Measurements from ENCODE around the gene ST8SIA6. TPM values are rescaled to one million over a fixed set of nuclear protein-coding genes. Genes with fewer than 3 reads are reported as not detected.
"Not testable (repeated sequence)": the region's sequence is repeated elsewhere in the genome, so short reads cannot be mapped to it uniquely, and the experiment has no call there.

Gene ST8SIA6
- total RNA-seq, 1 donor from 2014 or later, result 4.3 TPM

- no peak for DNase-seq (ENCODE audit: low spot score)
These were observed 106.3 kb downstream of the ST8SIA6 start for GRCh38 chr10:17348011-17348500.

DNA sequence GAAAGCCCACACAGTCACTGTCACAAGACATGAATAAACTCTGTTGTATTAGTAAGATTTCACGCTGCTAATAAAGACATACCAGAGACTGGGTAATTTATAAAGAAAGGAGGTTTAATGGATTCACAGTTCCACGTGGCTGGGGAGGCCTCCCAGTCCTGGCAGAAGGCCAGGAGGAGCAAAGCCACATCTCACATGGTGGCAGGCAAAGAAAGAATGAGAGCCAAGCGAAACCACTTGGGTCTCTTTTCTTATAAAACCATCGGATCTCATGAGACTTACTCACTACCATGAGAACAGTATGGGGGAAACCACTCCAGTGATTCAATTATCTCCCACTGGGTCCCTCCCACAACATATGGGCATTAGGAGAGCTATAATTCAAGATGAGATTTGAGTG lies 110.2 kb downstream of the ST8SIA6 start:
- no peak for DNase-seq (ENCODE audit: low spot score)

DNA sequence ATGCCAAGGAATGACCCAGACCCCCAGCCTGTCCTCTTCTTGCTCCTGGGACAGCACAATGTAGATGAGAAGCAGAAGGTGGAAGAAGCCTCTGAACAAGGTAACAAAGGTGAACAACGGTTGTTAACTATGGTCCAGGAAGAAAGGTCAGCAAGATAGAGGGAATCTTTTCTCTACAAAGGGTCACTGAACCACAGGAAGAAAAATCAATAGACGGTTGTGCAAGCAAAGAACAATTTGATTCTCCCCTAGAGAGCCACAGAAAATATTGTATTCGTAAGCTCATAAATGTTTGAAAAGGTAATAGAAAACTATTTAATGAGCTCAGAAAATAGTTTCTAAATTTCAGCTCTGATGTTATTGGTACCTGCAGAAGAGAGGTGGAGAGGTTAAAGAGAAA lies 111.3 kb downstream of the ST8SIA6 start:
- DNase-seq (ENCODE audit: low spot score), result no peak

DNA sequence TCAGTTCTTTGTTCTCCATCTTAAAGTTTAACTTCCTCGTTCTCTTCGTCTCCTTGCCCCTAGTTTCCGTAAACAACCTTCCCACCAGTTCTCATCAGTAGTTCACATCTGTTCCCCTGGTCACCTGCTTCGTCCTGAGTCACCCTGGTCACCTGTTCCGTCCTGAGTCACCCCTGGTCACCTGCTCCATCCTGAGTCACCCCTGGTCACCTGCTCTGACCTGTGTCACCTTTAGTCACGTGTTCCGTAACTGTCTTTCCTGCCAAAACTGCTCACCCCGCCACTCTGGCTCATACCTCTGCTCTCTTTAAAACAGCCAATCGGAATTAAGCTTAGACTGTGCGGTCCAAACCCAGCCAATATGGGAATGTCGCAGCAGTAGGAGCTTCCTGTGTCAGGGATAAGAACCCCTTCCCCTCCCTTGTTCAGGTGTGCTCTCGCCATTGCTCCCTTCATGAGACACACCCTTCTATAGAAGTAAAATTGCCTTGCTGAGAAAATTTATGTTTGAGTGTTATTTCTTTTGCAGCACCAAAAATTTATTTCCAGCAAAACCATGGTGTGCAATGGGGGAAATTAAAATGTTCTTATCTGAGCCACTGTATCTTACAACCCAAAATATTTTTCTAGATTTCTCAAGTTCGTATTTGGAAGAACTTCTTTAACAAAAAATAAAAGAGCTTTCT lies 114.1 kb downstream of the ST8SIA6 start:
- no peak for DNase-seq (ENCODE audit: low spot score)

- no peak for DNase-seq (ENCODE audit: low spot score)
These were observed 119.3 kb downstream of the ST8SIA6 start for GRCh38 chr10:17335065-17335464.

- DNase-seq (ENCODE audit: low spot score), result no peak
These were observed 123.9 kb downstream of the ST8SIA6 start for GRCh38 chr10:17330501-17330900.

DNA sequence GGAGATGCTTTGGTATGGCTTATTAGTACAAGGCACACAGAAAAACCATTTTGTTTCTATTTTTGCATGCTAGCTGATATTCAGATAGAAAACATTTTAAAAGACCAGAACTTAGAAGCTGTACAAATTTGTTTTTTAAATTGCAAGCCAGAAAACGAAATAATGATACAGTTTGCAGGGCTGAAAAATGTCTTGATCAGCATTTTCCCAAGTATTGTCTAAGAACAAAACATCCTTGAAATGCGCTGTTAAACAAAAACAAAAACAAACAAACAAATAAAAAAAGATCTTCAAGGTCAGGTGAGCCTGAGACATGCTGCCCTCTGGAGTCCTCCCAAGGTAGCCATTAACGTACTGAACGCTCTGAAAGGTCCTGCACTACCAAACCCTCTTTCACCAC lies 128.0 kb downstream of the ST8SIA6 start:
- DNase-seq (ENCODE audit: low spot score), result no peak

- not testable (repeated sequence) for DNase-seq (ENCODE audit: low spot score)
These were observed 132.4 kb downstream of the ST8SIA6 start for GRCh38 chr10:17321957-17322356.

GRCh38 chr10:17316488-17317170 lies 137.8 kb downstream of the ST8SIA6 start:
- DNase-seq (ENCODE audit: low spot score), result no peak

- DNase-seq (ENCODE audit: low spot score), result no peak
These were observed 145.0 kb downstream of the ST8SIA6 start for GRCh38 chr10:17309435-17309834.

DNA sequence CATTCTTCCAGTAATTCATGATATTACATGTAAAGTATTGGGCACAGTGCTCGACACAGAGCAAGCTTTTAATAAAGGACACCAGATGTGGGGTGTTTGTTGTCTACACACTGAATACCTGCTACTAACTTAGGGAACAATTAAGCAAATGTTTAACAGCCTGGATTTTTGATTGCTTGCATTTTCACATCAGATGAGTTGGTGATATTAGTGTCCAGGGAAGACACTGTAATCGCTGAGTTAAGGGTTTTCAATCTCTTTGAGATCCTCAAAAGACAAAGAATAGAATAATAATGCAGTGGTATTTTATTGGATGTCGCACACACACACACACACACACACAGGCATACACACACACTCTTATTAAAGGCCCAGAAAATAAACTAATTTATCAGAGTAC lies 147.3 kb downstream of the ST8SIA6 start:
- no peak for DNase-seq (ENCODE audit: low spot score)

DNA sequence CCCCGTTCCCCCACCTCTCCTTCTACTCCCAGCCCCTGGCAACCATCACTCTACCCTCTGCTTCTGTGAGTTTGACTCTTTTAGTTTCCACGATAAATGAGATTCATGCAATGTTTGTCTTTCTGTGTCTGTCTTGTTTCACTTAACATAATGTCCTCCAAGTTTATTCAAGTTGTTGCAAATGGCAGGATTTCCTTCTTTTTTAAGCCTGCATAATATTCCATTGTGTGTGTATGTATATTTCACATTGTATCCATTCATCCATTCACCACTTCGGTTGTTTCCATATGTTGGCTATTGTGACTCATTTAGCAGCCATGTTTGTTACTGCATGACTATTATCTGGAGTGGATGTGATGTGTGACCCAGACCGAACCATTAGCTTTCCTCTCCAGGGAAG lies 162.0 kb downstream of the ST8SIA6 start:
- no peak for DNase-seq (ENCODE audit: low spot score)

DNA sequence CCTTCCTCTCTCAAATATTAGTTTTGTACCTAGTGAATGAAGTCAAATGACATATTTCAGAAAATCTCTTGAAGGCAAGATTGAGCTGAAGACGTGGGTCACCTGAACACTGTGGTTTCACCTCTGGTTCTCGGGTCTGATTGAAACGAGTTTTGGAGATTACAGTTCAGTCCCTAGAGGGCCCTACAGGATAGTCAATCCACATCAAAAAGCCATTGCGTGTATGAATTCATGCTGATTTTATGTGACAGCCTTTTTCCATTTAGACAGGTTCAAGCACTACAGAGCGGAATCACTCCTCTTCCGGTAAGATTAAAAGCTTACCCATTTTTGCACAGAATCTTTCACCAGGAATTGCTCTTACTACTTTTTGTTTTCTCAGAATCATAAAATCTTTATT lies 164.2 kb downstream of the ST8SIA6 start:
- DNase-seq (ENCODE audit: low spot score), result peak; percentile 11

DNA sequence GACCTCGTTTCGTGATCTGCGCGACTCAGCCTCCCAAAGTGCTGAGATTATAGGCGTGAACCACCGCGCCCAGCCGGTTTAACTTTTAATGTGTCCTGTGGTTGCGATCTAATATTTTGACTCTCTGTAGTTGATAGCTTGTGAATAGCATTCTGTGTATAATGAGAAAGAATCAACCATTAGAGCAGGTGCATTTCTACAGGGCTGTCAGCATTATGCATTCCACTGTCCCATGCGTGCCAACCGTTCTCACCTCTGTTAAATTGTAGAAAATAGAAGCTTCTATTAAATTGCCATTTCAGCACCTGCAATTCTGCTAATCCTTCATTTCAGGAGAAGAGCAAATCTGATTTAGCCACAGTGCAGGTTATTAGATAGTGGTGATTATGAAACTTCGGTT lies 164.6 kb downstream of the ST8SIA6 start:
- DNase-seq (ENCODE audit: low spot score), result no peak

DNA sequence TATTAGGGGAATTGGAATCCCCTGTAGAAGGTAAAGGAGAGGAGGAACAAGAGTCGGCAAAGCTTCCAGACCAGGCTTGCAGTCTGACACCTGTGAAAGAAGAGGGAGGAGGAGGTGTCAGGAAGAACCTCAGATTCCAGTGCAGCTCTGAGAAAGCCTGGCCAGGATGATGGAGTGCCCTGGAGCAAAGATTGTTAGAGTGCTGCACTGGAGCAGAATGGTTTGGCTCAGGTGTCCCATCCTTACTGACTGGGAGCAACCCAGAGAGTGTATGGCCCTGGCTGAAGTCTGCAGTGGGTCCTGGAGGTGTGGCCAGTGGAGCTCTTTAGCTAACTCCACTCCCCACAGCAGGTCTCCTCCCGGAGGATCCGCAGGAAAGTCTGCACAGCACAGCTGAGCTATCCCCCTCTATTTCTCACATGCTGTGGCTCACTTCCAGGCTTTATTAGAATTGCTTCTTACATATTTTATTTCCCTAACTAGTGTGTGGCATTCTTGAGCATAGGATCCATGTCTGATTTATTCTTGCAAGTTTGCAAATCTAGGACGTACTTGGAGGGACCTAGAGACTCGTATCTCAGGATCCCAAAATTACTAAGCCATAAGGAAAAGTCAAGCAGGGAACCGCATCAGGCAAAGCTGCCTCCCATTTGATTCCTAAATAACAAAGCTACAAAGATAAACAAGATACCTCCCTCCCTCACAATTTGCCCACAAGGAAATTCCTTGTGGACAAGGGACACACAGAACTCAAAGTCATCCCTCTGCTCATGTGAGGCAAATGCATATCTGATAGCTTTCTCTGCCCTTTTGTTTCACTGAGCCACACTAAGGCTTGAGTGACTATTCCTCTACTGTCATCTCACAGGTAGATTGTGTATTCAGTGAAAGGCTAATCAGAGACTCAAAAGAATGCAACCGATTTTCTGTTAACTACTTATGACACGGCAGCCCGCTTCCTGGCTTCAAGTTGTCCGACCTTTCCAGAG lies 167.5 kb downstream of the ST8SIA6 start:
- no peak for DNase-seq (ENCODE audit: low spot score)

DNA sequence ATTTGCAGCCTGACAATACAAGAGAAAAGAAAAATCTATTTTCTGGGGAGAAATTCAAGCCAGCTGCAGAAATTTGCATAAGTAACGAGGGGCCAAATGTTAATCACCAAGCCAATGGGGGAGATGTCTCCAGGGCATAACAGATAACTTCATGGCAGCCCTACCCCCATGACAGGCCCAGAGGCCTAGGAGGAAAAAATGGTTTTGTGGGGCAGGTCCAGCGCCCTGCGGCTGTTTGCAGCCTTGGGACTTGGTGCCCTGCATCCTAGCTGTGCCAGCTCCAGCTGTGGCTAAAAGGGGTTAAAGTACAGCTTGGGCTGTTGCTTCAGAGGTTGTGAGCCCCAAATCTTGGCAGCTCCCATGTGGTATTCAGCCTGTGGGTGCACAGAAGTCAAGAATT lies 172.1 kb downstream of the ST8SIA6 start:
- no peak for DNase-seq (ENCODE audit: low spot score)

GRCh38 chr10:17278607-17279240 lies 175.7 kb downstream of the ST8SIA6 start:
- no peak for DNase-seq (ENCODE audit: low spot score)

GRCh38 chr10:17276756-17277424 lies 177.5 kb downstream of the ST8SIA6 start:
- no peak for DNase-seq (ENCODE audit: low spot score)

GRCh38 chr10:17273403-17273802 lies 181.0 kb downstream of the ST8SIA6 start:
- peak; percentile 7 for DNase-seq (ENCODE audit: low spot score)

DNA sequence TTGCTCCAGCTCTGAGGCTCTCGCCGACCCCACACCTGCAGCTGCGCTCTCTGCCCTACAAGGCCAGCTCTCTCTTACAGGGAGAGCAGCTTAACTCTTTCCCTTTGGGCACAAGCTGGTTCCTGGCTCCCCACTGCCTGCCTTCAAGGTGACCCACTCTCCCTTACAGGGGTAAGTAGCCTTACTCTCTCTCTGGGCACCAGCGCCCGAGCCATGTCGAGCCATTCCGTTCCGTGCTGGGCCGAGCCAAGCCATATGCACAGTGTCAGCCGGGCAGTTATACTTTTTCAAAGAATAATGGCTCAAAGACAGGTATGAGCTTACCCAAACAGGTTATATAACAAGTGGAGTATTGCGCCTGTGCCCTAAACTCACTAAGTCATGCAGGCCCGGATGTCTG lies 181.7 kb downstream of the ST8SIA6 start:
- DNase-seq (ENCODE audit: low spot score), result no peak
